ENCODE measurements around the gene GPR15LG.

The GPR15LG gene

GRCh38 chr10:84194424-84195043 is 20.9 kb downstream of the GPR15LG start, which contains the start of gene CDHR1:
TSS of gene CDHR1 (plus strand) at chr10:84194537. CDS start at chr10:84194761, 224 bp downstream.
- DNase-seq, result peak; percentile 27

- DNase-seq, result no peak
Observed at GRCh38 chr10:84195044-84195830, 21.6 kb downstream of the GPR15LG start.

- no peak for DNase-seq
Observed at GRCh38 chr10:84196083-84196482, 22.5 kb downstream of the GPR15LG start.

GRCh38 chr10:84196941-84197340 is 23.3 kb downstream of the GPR15LG start:
- no peak for DNase-seq

GRCh38 chr10:84197643-84198042 is 24.0 kb downstream of the GPR15LG start:
- DNase-seq, result no peak

GRCh38 chr10:84198206-84198915 is 24.8 kb downstream of the GPR15LG start:
- DNase-seq, result no peak

GRCh38 chr10:84200537-84201243 is 27.1 kb downstream of the GPR15LG start:
- no peak for DNase-seq

GRCh38 chr10:84201244-84201606 is 27.6 kb downstream of the GPR15LG start:
- DNase-seq, result no peak

GRCh38 chr10:84201682-84202081 is 28.1 kb downstream of the GPR15LG start:
- no peak for DNase-seq

- no peak for DNase-seq
Observed at GRCh38 chr10:84202349-84202748, 28.7 kb downstream of the GPR15LG start.

GRCh38 chr10:84204122-84204521 is 30.5 kb downstream of the GPR15LG start:
- no peak for DNase-seq

GRCh38 chr10:84204610-84205009 is 31.0 kb downstream of the GPR15LG start:
- DNase-seq, result no peak

GRCh38 chr10:84205049-84205852 is 31.6 kb downstream of the GPR15LG start:
- DNase-seq, result peak; percentile 31

- DNase-seq, result no peak
Observed at GRCh38 chr10:84205853-84206525, 32.4 kb downstream of the GPR15LG start.

- no peak for DNase-seq
Observed at GRCh38 chr10:84208023-84208422, 34.4 kb downstream of the GPR15LG start.

- no peak for DNase-seq
Observed at GRCh38 chr10:84211566-84211965, 38.0 kb downstream of the GPR15LG start.

- DNase-seq, result no peak
Observed at GRCh38 chr10:84212014-84212413, 38.4 kb downstream of the GPR15LG start.

- no peak for DNase-seq
Observed at GRCh38 chr10:84213076-84213475, 39.5 kb downstream of the GPR15LG start.

GRCh38 chr10:84214046-84214572 is 40.5 kb downstream of the GPR15LG start:
- DNase-seq, result no peak

- DNase-seq, result no peak
Observed at GRCh38 chr10:84214612-84215235, 41.1 kb downstream of the GPR15LG start.

GRCh38 chr10:84216834-84217233 is 43.2 kb downstream of the GPR15LG start:
- DNase-seq, result no peak

All from right hindlimb (tissue), 1 donor.